ENCODE results near the gene TADA1. TPM values are rescaled to one million over a fixed set of nuclear protein-coding genes. Genes with fewer than 3 reads are reported as not detected.

The TADA1 gene
- polyA plus RNA-seq, 4 donors = 9.0 to 17.4 (median 11.3) TPM

- WGBS, 3 donors = 82 to 92% (median 91%) methylated on average over 7 of the region's 7 CpGs
- peaks cover 0 to under 1% (median 0%) of the 10 kb centered on the region in 3 donors for H3K4me1 ChIP-seq (ENCODE audit: control insufficient read depth in 3 of 3, insufficient read depth in 2 of 3, low read depth in 1 of 3, low read length in 2 of 3)
- FAIRE-seq = no peak
Observed at GRCh38 chr1:166868639-166869038, 7.4 kb downstream of the TADA1 start.

GRCh38 chr1:166865926-166866325 lies 10.1 kb downstream of the TADA1 start:
- Histone ChIP-seq H3K36me3 (ENCODE audit: control insufficient read depth in 3 of 3, insufficient read depth in 2 of 3, low read depth in 1 of 3, low read length in 3 of 3) (peaks cover 6 to 34% (median 7%) of the 10 kb centered on the region in 3 donors), H3K4me1 (ENCODE audit: control insufficient read depth in 3 of 3, insufficient read depth in 2 of 3, low read depth in 1 of 3, low read length in 2 of 3) (no peaks in the 10 kb centered on the region), H3K4me3 (ENCODE audit: low read depth in 1 of 3, low read length in 3 of 3) (no peak overlapping the region), H3K27me3 (ENCODE audit: control insufficient read depth in 3 of 3, insufficient read depth in 3 of 3, low read length in 3 of 3) (no peaks in the 10 kb centered on the region), H3K9me3 (ENCODE audit: control insufficient read depth in 2 of 2, insufficient read depth in 1 of 2, low read depth in 1 of 2, low read length in 1 of 2) (no peaks in the 10 kb centered on the region), H3K27ac (ENCODE audit: low read depth in 1 of 3, low read length in 2 of 3) (no peak overlapping the region)
- no peak for FAIRE-seq
- DNase-seq = no peak
- WGBS, 3 donors = 79 to 97% (median 89%) methylated on average over 5 of the region's 5 CpGs

More at GRCh38 chr1:166868639-166869038, 7.4 kb downstream of the TADA1 start:
- no peak overlapping the region for H3K27ac ChIP-seq (ENCODE audit: low read depth in 1 of 3, low read length in 2 of 3)
- peaks cover 1 to 24% (median 4%) of the 10 kb centered on the region in 3 donors for H3K36me3 ChIP-seq (ENCODE audit: control insufficient read depth in 3 of 3, insufficient read depth in 2 of 3, low read depth in 1 of 3, low read length in 3 of 3)
- no peak for DNase-seq
- H3K27me3 ChIP-seq (ENCODE audit: control insufficient read depth in 3 of 3, insufficient read depth in 3 of 3, low read length in 3 of 3) = no peaks in the 10 kb centered on the region
- no peaks in the 10 kb centered on the region for H3K9me3 ChIP-seq (ENCODE audit: control insufficient read depth in 2 of 2, insufficient read depth in 1 of 2, low read depth in 1 of 2, low read length in 1 of 2)
- no peak overlapping the region for H3K4me3 ChIP-seq (ENCODE audit: low read depth in 1 of 3, low read length in 3 of 3)

- Histone ChIP-seq H3K27ac (ENCODE audit: low read depth in 1 of 3, low read length in 2 of 3) (no peak overlapping the region), H3K4me1 (ENCODE audit: control insufficient read depth in 3 of 3, insufficient read depth in 2 of 3, low read depth in 1 of 3, low read length in 2 of 3) (no peaks in the 10 kb centered on the region), H3K27me3 (ENCODE audit: control insufficient read depth in 3 of 3, insufficient read depth in 3 of 3, low read length in 3 of 3) (no peaks in the 10 kb centered on the region), H3K9me3 (ENCODE audit: control insufficient read depth in 2 of 2, insufficient read depth in 1 of 2, low read depth in 1 of 2, low read length in 1 of 2) (no peaks in the 10 kb centered on the region), H3K36me3 (ENCODE audit: control insufficient read depth in 3 of 3, insufficient read depth in 2 of 3, low read depth in 1 of 3, low read length in 3 of 3) (peaks cover 8 to 37% (median 12%) of the 10 kb centered on the region in 3 donors), H3K4me3 (ENCODE audit: low read depth in 1 of 3, low read length in 3 of 3) (no peak overlapping the region)
- 77 to 89% (median 85%) methylated on average over 5 of the region's 5 CpGs for WGBS, 3 donors
- FAIRE-seq (no peak), DNase-seq (no peak)
Observed at GRCh38 chr1:166859597-166859996, 16.5 kb downstream of the TADA1 start.

- Histone ChIP-seq H3K9me3 (ENCODE audit: control insufficient read depth in 2 of 2, insufficient read depth in 1 of 2, low read depth in 1 of 2, low read length in 1 of 2) (no peaks in the 10 kb centered on the region), H3K36me3 (ENCODE audit: control insufficient read depth in 3 of 3, insufficient read depth in 2 of 3, low read depth in 1 of 3, low read length in 3 of 3) (peaks cover 8 to 34% (median 11%) of the 10 kb centered on the region in 3 donors), H3K4me1 (ENCODE audit: control insufficient read depth in 3 of 3, insufficient read depth in 2 of 3, low read depth in 1 of 3, low read length in 2 of 3) (no peaks in the 10 kb centered on the region), H3K27me3 (ENCODE audit: control insufficient read depth in 3 of 3, insufficient read depth in 3 of 3, low read length in 3 of 3) (no peaks in the 10 kb centered on the region), H3K27ac (ENCODE audit: low read depth in 1 of 3, low read length in 2 of 3) (no peak overlapping the region), H3K4me3 (ENCODE audit: low read depth in 1 of 3, low read length in 3 of 3) (no peak overlapping the region)
- WGBS, 3 donors = 90 to 95% (median 94%) methylated on average over 7 of the region's 7 CpGs
- DNase-seq (no peak), FAIRE-seq (no peak)
Observed at GRCh38 chr1:166858726-166859419, 17.2 kb downstream of the TADA1 start.

GRCh38 chr1:166857995-166858394 lies 18.1 kb downstream of the TADA1 start:
- no peak for FAIRE-seq
- Histone ChIP-seq H3K36me3 (ENCODE audit: control insufficient read depth in 3 of 3, insufficient read depth in 2 of 3, low read depth in 1 of 3, low read length in 3 of 3) (peaks cover 8 to 31% (median 11%) of the 10 kb centered on the region in 3 donors), H3K4me3 (ENCODE audit: low read depth in 1 of 3, low read length in 3 of 3) (no peak overlapping the region)

GRCh38 chr1:166855558-166855957 lies 20.5 kb downstream of the TADA1 start:
- FAIRE-seq (no peak), DNase-seq (no peak)
- Histone ChIP-seq H3K27ac (ENCODE audit: low read depth in 1 of 3, low read length in 2 of 3) (no peak overlapping the region), H3K4me3 (ENCODE audit: low read depth in 1 of 3, low read length in 3 of 3) (no peak overlapping the region), H3K9me3 (ENCODE audit: control insufficient read depth in 2 of 2, insufficient read depth in 1 of 2, low read depth in 1 of 2, low read length in 1 of 2) (no peaks in the 10 kb centered on the region), H3K36me3 (ENCODE audit: control insufficient read depth in 3 of 3, insufficient read depth in 2 of 3, low read depth in 1 of 3, low read length in 3 of 3) (peaks cover 6 to 30% (median 9%) of the 10 kb centered on the region in 3 donors), H3K4me1 (ENCODE audit: control insufficient read depth in 3 of 3, insufficient read depth in 2 of 3, low read depth in 1 of 3, low read length in 2 of 3) (peaks cover 0 to 2% (median 0%) of the 10 kb centered on the region in 3 donors), H3K27me3 (ENCODE audit: control insufficient read depth in 3 of 3, insufficient read depth in 3 of 3, low read length in 3 of 3) (no peaks in the 10 kb centered on the region)
- WGBS, 3 donors = 74 to 83% (median 79%) methylated on average over 3 of the region's 3 CpGs

More at GRCh38 chr1:166857995-166858394, 18.1 kb downstream of the TADA1 start:
- WGBS, 3 donors = 91 to 95% (median 93%) methylated on average over 3 of the region's 3 CpGs
- H3K4me1 ChIP-seq (ENCODE audit: control insufficient read depth in 3 of 3, insufficient read depth in 2 of 3, low read depth in 1 of 3, low read length in 2 of 3) = no peaks in the 10 kb centered on the region
- H3K9me3 ChIP-seq (ENCODE audit: control insufficient read depth in 2 of 2, insufficient read depth in 1 of 2, low read depth in 1 of 2, low read length in 1 of 2) = no peaks in the 10 kb centered on the region
- DNase-seq = no peak
- no peak overlapping the region for H3K27ac ChIP-seq (ENCODE audit: low read depth in 1 of 3, low read length in 2 of 3)
- no peaks in the 10 kb centered on the region for H3K27me3 ChIP-seq (ENCODE audit: control insufficient read depth in 3 of 3, insufficient read depth in 3 of 3, low read length in 3 of 3)

GRCh38 chr1:166852918-166853317 lies 23.1 kb downstream of the TADA1 start:
- Histone ChIP-seq H3K36me3 (ENCODE audit: control insufficient read depth in 3 of 3, insufficient read depth in 2 of 3, low read depth in 1 of 3, low read length in 3 of 3) (peaks cover 12 to 37% (median 15%) of the 10 kb centered on the region in 3 donors), H3K4me1 (ENCODE audit: control insufficient read depth in 3 of 3, insufficient read depth in 2 of 3, low read depth in 1 of 3, low read length in 2 of 3) (peaks cover 0 to 2% (median 0%) of the 10 kb centered on the region in 3 donors), H3K9me3 (ENCODE audit: control insufficient read depth in 2 of 2, insufficient read depth in 1 of 2, low read depth in 1 of 2, low read length in 1 of 2) (no peaks in the 10 kb centered on the region), H3K27me3 (ENCODE audit: control insufficient read depth in 3 of 3, insufficient read depth in 3 of 3, low read length in 3 of 3) (no peaks in the 10 kb centered on the region), H3K4me3 (ENCODE audit: low read depth in 1 of 3, low read length in 3 of 3) (no peak overlapping the region), H3K27ac (ENCODE audit: low read depth in 1 of 3, low read length in 2 of 3) (no peak overlapping the region)
- FAIRE-seq (no peak), DNase-seq (no peak)
- 0 to 18% (median 6%) methylated on average over 1 of the region's 1 CpG for WGBS, 3 donors

GRCh38 chr1:166849135-166849534 lies 26.9 kb downstream of the TADA1 start:
- Histone ChIP-seq H3K9me3 (ENCODE audit: control insufficient read depth in 2 of 2, insufficient read depth in 1 of 2, low read depth in 1 of 2, low read length in 1 of 2) (no peaks in the 10 kb centered on the region), H3K36me3 (ENCODE audit: control insufficient read depth in 3 of 3, insufficient read depth in 2 of 3, low read depth in 1 of 3, low read length in 3 of 3) (peaks cover 11 to 58% (median 21%) of the 10 kb centered on the region in 3 donors), H3K27ac (ENCODE audit: low read depth in 1 of 3, low read length in 2 of 3) (no peak overlapping the region), H3K4me1 (ENCODE audit: control insufficient read depth in 3 of 3, insufficient read depth in 2 of 3, low read depth in 1 of 3, low read length in 2 of 3) (peaks cover 0 to 9% (median 2%) of the 10 kb centered on the region in 3 donors), H3K27me3 (ENCODE audit: control insufficient read depth in 3 of 3, insufficient read depth in 3 of 3, low read length in 3 of 3) (no peaks in the 10 kb centered on the region), H3K4me3 (ENCODE audit: low read depth in 1 of 3, low read length in 3 of 3) (no peak overlapping the region)
- WGBS, 3 donors = 97 to 98% (median 98%) methylated on average over 20 of the region's 20 CpGs
- no peak for FAIRE-seq
- DNase-seq = no peak

Measured in small intestine (tissue), 7 donors.